ENCODE data around the gene ADAMTS12. TPM values are rescaled to one million over a fixed set of nuclear protein-coding genes. Genes with fewer than 3 reads are reported as not detected.

The ADAMTS12 gene
- total RNA-seq, 1 experiment from 2014 or later: 6.2 TPM

GRCh38 chr5:33688526-33688925 is 203.3 kb downstream of the ADAMTS12 start:
- H4K8ac ChIP-seq (replicated peaks; ENCODE audit: insufficient read length, low read depth, low read length): no peak overlapping the region
- H3K27me3 Mint-ChIP-seq (ENCODE audit: low read depth): no peaks in the 10 kb centered on the region

More at GRCh38 chr5:33688526-33688925, 203.3 kb downstream of the ADAMTS12 start:
- no peaks in the 10 kb centered on the region for H3K79me2 ChIP-seq (ENCODE audit: insufficient read depth, low read length)
- Mint-ChIP-seq H3K9me3 (peaks cover 2 to 9% of the 10 kb centered on the region in 2 experiments; a peak in 4 of 5 replicates), H3K27ac (no peak overlapping the region; a peak in 1 of 7 replicates), H3K36me3 (ENCODE audit: insufficient read depth in 1 of 3, low read depth in 3 of 3) (peaks cover 1 to 10% (median 4%) of the 10 kb centered on the region in 3 experiments; a peak in 6 of 7 replicates), H3K4me3 (no peak overlapping the region), H3K4me1 (peaks cover 18 to 19% of the 10 kb centered on the region in 2 experiments)
- H3K4me1 ChIP-seq (ENCODE audit: insufficient read depth, low read length): no peaks in the 10 kb centered on the region
- H2BK120ac ChIP-seq (ENCODE audit: low read depth, low read length, poor library complexity, severe bottlenecking): no peak overlapping the region
- no peak overlapping the region for H2AFZ ChIP-seq (ENCODE audit: low read length)
- no peak overlapping the region for H2BK20ac ChIP-seq (ENCODE audit: low read depth, low read length, poor library complexity, severe bottlenecking)
- no peak overlapping the region for H3K23ac ChIP-seq (ENCODE audit: insufficient read length, low read depth, low read length)
- no peak for TF ChIP-seq CTCF (conservative IDR thresholded peaks at IDR 0.05)
- H3K79me1 ChIP-seq (ENCODE audit: insufficient read depth, low read depth, low read length, poor library complexity, severe bottlenecking): no peaks in the 10 kb centered on the region
- no peak overlapping the region for H4K91ac ChIP-seq (ENCODE audit: insufficient read length, low read depth, low read length)
- no peaks in the 10 kb centered on the region for H4K20me1 ChIP-seq (ENCODE audit: control insufficient read depth, insufficient read depth, insufficient read length)
- no peak overlapping the region for H3K56ac ChIP-seq (ENCODE audit: insufficient read length, low read depth, low read length)
- H3T11ph ChIP-seq (ENCODE audit: low read length): no peak overlapping the region
- no peak for DNase-seq
- no peak overlapping the region for H3K4me2 ChIP-seq (ENCODE audit: insufficient read depth, insufficient read length, low read length)
- no peak overlapping the region for H3K4ac ChIP-seq (ENCODE audit: low read depth, low read length)
- no peak overlapping the region for H2BK12ac ChIP-seq (ENCODE audit: insufficient read length, low read depth, low read length)
- H3K9ac ChIP-seq (ENCODE audit: extremely low read depth, insufficient read length, low read length): no peak overlapping the region
- H3K14ac ChIP-seq (ENCODE audit: insufficient read depth, low read length): no peak overlapping the region; the same call in 1 of the 2 replicates
- no peak overlapping the region for H3K27ac ChIP-seq (ENCODE audit: insufficient read length, low read depth, low read length)
- no peaks in the 10 kb centered on the region for H3K9me3 ChIP-seq (ENCODE audit: control insufficient read depth, low read depth, low read length)
- no peak overlapping the region for H2BK15ac ChIP-seq (ENCODE audit: low read depth, low read length)
- H2AK5ac ChIP-seq (ENCODE audit: insufficient read length, low read length): no peak overlapping the region
- H2BK5ac ChIP-seq (ENCODE audit: insufficient read length, low read length): no peak overlapping the region
- no CpG with 5 or more reads among the region's 4 CpGs for WGBS (ENCODE audit: extremely low coverage, insufficient read length, low lambda C conversion rate)
- H4K5ac ChIP-seq (ENCODE audit: insufficient read length, low read depth, low read length): no peak overlapping the region
- H3K18ac ChIP-seq (ENCODE audit: insufficient read length, low read depth, low read length): no peak overlapping the region
- no peaks in the 10 kb centered on the region for H3K23me2 ChIP-seq (ENCODE audit: insufficient read length, low read depth, low read length, poor library complexity, severe bottlenecking)
- H3K27me3 ChIP-seq (ENCODE audit: insufficient read depth, low read length): no peaks in the 10 kb centered on the region

Measured in H9 (cell line).